ENCODE measurements around the gene CACFD1.

CACFD1 gene

GRCh38 chr9:133463864-133464615, 4.3 kb downstream of the CACFD1 start:
- Histone ChIP-seq H3K9me3 (ENCODE audit: control insufficient read depth, insufficient read depth, low read length) (no peaks in the 10 kb centered on the region), H3K4me3 (ENCODE audit: low read length) (no peak overlapping the region), H3K4me1 (ENCODE audit: control insufficient read depth, insufficient read depth, low read length) (peaks cover 3% of the 10 kb centered on the region), H3K36me3 (ENCODE audit: control insufficient read depth, insufficient read depth, low read length) (peaks cover 3% of the 10 kb centered on the region; the same call in 1 of the 2 replicates), H3K27ac (ENCODE audit: low read length) (no peak overlapping the region), H3K27me3 (ENCODE audit: control insufficient read depth, insufficient read depth, low read length) (no peaks in the 10 kb centered on the region)
- DNase-seq (ENCODE audit: low read depth, low spot score), result no peak
- no CpG with 5 or more reads among the region's 24 CpGs for WGBS (ENCODE audit: insufficient coverage, insufficient read length)

DNA sequence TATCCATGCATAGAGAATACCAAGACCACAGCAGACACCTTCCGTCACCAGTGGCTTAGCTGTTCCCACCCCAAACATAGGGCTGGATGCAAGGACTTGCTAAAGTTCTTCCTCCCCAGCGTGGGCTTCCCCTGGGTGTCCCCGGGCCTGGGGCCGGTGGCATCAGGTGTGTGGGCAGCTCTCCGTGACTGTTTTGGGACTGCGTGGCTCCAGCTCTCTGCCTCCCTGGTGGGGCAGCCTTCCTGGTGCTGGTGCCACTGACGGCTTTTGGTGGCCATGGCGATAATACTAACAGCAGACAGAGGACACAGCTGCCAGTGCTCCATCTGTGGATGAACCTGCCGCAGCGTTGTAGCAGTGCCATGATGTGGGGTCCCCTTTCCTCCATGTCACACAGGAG, 4.9 kb downstream of the CACFD1 start:
- DNase-seq (ENCODE audit: low read depth, low spot score), result no peak
- H3K4me1 ChIP-seq (ENCODE audit: control insufficient read depth, insufficient read depth, low read length), result peaks cover 3% of the 10 kb centered on the region
- peaks cover 3% of the 10 kb centered on the region; the same call in 1 of the 2 replicates for H3K36me3 ChIP-seq (ENCODE audit: control insufficient read depth, insufficient read depth, low read length)
- H3K4me3 ChIP-seq (ENCODE audit: low read length), result no peak overlapping the region
- WGBS (ENCODE audit: insufficient coverage, insufficient read length), result no CpG with 5 or more reads among the region's 10 CpGs
- H3K9me3 ChIP-seq (ENCODE audit: control insufficient read depth, insufficient read depth, low read length), result no peaks in the 10 kb centered on the region
- H3K27me3 ChIP-seq (ENCODE audit: control insufficient read depth, insufficient read depth, low read length), result no peaks in the 10 kb centered on the region
- no peak overlapping the region for H3K27ac ChIP-seq (ENCODE audit: low read length)

GRCh38 chr9:133465984-133466383, 6.2 kb downstream of the CACFD1 start:
- WGBS (ENCODE audit: insufficient coverage, insufficient read length), result no CpG with 5 or more reads among the region's 6 CpGs
- no peak for DNase-seq (ENCODE audit: low read depth, low spot score)
- no peaks in the 10 kb centered on the region for H3K27me3 ChIP-seq (ENCODE audit: control insufficient read depth, insufficient read depth, low read length)
- no peak overlapping the region for H3K4me3 ChIP-seq (ENCODE audit: low read length)
- H3K9me3 ChIP-seq (ENCODE audit: control insufficient read depth, insufficient read depth, low read length), result no peaks in the 10 kb centered on the region
- peaks cover 3% of the 10 kb centered on the region for H3K4me1 ChIP-seq (ENCODE audit: control insufficient read depth, insufficient read depth, low read length)
- peaks cover 3% of the 10 kb centered on the region; the same call in 1 of the 2 replicates for H3K36me3 ChIP-seq (ENCODE audit: control insufficient read depth, insufficient read depth, low read length)
- H3K27ac ChIP-seq (ENCODE audit: low read length), result no peak overlapping the region

DNA sequence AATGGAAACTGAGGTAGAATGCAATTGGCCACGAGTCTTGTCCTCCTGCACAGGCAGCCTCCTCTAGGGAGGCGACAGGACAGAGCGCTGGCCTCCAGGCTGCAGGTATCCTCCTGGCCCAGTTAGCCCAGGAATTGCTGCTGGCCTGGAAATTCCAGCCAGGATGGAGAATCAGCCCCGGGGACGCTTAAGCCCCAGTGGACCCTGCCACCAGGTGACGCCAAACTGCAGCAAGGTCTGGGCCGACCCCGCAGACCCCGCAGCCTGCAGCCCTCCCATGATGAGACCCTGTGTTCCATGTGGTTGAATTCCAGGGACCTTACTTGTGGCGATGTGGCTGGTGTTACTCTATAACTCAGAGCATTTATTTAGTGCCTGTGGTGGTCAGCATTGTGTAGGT, 7.3 kb downstream of the CACFD1 start:
- Histone ChIP-seq H3K27ac (ENCODE audit: low read length) (no peak overlapping the region), H3K4me1 (ENCODE audit: control insufficient read depth, insufficient read depth, low read length) (peaks cover 1% of the 10 kb centered on the region; the same call in 1 of the 2 replicates), H3K36me3 (ENCODE audit: control insufficient read depth, insufficient read depth, low read length) (peaks cover 10% of the 10 kb centered on the region), H3K9me3 (ENCODE audit: control insufficient read depth, insufficient read depth, low read length) (no peaks in the 10 kb centered on the region), H3K27me3 (ENCODE audit: control insufficient read depth, insufficient read depth, low read length) (no peaks in the 10 kb centered on the region), H3K4me3 (ENCODE audit: low read length) (no peak overlapping the region)
- no peak for DNase-seq (ENCODE audit: low read depth, low spot score)
- no CpG with 5 or more reads among the region's 10 CpGs for whole genome bisulfite sequencing (ENCODE audit: insufficient coverage, insufficient read length)

DNA sequence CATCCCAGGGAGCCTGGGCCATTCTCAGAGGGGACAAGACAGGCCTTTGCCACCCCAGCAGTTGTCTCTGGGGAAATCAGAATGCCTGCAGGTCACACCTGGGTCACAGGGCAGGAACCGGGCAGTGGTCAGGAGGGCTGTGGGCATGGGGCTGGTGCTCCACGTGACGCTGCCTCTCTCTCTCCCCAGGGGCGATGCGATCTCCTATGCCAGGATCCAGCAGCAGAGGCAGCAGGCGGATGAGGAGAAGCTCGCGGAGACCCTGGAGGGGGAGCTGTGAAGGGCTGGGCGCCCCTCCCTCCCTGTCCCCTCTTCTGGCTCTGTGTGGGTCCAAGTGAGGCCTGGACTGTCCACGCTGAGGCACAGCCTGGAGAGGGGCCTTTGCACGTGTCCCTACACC, 8.6 kb downstream of the CACFD1 start:
- Histone ChIP-seq H3K36me3 (ENCODE audit: control insufficient read depth, insufficient read depth, low read length) (peaks cover 15% of the 10 kb centered on the region), H3K4me3 (ENCODE audit: low read length) (no peak overlapping the region; the same call in 1 of the 2 replicates), H3K9me3 (ENCODE audit: control insufficient read depth, insufficient read depth, low read length) (no peaks in the 10 kb centered on the region), H3K27ac (ENCODE audit: low read length) (no peak overlapping the region), H3K4me1 (ENCODE audit: control insufficient read depth, insufficient read depth, low read length) (peaks cover 1% of the 10 kb centered on the region; the same call in 1 of the 2 replicates), H3K27me3 (ENCODE audit: control insufficient read depth, insufficient read depth, low read length) (no peaks in the 10 kb centered on the region)
- no CpG with 5 or more reads among the region's 11 CpGs for WGBS (ENCODE audit: insufficient coverage, insufficient read length)
- no peak for DNase-seq (ENCODE audit: low read depth, low spot score)

- no peak overlapping the region; the same call in 1 of the 2 replicates for H3K4me3 ChIP-seq (ENCODE audit: low read length)
- no CpG with 5 or more reads among the region's 6 CpGs for WGBS (ENCODE audit: insufficient coverage, insufficient read length)
- no peak overlapping the region for H3K27ac ChIP-seq (ENCODE audit: low read length)
- H3K36me3 ChIP-seq (ENCODE audit: control insufficient read depth, insufficient read depth, low read length), result peaks cover 21% of the 10 kb centered on the region
- no peaks in the 10 kb centered on the region for H3K27me3 ChIP-seq (ENCODE audit: control insufficient read depth, insufficient read depth, low read length)
- H3K9me3 ChIP-seq (ENCODE audit: control insufficient read depth, insufficient read depth, low read length), result no peaks in the 10 kb centered on the region
- peaks cover 1% of the 10 kb centered on the region; the same call in 1 of the 2 replicates for H3K4me1 ChIP-seq (ENCODE audit: control insufficient read depth, insufficient read depth, low read length)
- DNase-seq (ENCODE audit: low read depth, low spot score), result no peak
These were observed 9.1 kb downstream of the CACFD1 start for GRCh38 chr9:133468777-133469421.

DNA sequence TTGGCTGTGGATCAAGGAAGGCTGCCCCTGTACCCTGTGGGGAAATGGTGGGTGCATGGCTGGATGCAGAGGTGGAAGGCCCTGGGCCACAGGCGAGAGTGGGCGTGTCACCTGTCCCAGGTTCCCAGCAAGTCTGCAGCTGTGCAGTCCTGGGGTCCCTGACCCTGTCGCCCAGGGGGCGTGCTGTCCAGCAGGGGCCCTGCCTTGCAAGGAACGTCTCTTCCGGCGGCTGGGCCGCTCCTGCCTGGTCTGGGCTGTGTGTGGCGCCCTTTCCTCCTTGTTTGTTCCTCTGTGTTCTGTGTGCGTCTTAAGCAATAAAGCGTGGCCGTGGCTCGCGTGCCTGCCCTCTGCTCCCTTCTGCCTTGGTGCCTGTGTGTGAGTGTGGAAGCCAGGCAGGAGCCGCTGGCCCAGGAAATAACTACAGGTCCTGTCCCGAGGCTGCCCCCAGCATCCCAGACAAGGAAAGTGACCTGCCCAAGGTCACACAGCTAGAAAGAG, 10.7 kb downstream of the CACFD1 start:
- no peak for DNase-seq (ENCODE audit: low read depth, low spot score)
- WGBS (ENCODE audit: insufficient coverage, insufficient read length), result no CpG with 5 or more reads among the region's 16 CpGs

DNA sequence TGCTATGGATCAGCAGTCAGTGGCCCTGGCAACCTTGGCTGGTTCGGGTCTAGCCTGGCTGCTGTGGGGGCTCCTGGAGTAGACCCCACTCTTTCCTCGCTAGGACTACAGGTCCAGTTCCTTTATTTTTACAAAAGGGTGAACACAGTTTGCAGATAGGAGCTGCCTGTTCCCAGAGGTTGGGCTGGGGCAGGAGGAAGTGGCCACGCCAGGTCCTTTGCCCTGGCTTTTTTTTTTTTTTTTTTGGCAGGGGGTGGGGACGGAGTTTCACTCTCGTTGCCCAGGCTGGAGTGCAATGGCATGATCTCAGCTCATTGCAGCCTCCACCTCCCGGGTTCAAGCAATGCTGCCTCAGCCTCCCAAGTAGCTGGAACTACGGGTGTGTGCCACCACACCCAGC, 11.2 kb downstream of the CACFD1 start:
- H3K4me1 ChIP-seq (ENCODE audit: control insufficient read depth, insufficient read depth, low read length), result peaks cover 1% of the 10 kb centered on the region; the same call in 1 of the 2 replicates
- H3K36me3 ChIP-seq (ENCODE audit: control insufficient read depth, insufficient read depth, low read length), result peaks cover 30% of the 10 kb centered on the region
- no peaks in the 10 kb centered on the region for H3K9me3 ChIP-seq (ENCODE audit: control insufficient read depth, insufficient read depth, low read length)
- no CpG with 5 or more reads among the region's 7 CpGs for WGBS (ENCODE audit: insufficient coverage, insufficient read length)
- DNase-seq (ENCODE audit: low read depth, low spot score), result no peak
- no peaks in the 10 kb centered on the region for H3K27me3 ChIP-seq (ENCODE audit: control insufficient read depth, insufficient read depth, low read length)
- H3K4me3 ChIP-seq (ENCODE audit: low read length), result no peak overlapping the region
- H3K27ac ChIP-seq (ENCODE audit: low read length), result no peak overlapping the region

More for the DNA sequence above, 10.7 kb downstream of the CACFD1 start:
- H3K4me3 ChIP-seq (ENCODE audit: low read length), result no peak overlapping the region
- no peak overlapping the region for H3K27ac ChIP-seq (ENCODE audit: low read length)
- H3K9me3 ChIP-seq (ENCODE audit: control insufficient read depth, insufficient read depth, low read length), result no peaks in the 10 kb centered on the region
- peaks cover 1% of the 10 kb centered on the region; the same call in 1 of the 2 replicates for H3K4me1 ChIP-seq (ENCODE audit: control insufficient read depth, insufficient read depth, low read length)
- peaks cover 30% of the 10 kb centered on the region for H3K36me3 ChIP-seq (ENCODE audit: control insufficient read depth, insufficient read depth, low read length)
- H3K27me3 ChIP-seq (ENCODE audit: control insufficient read depth, insufficient read depth, low read length), result no peaks in the 10 kb centered on the region

DNA sequence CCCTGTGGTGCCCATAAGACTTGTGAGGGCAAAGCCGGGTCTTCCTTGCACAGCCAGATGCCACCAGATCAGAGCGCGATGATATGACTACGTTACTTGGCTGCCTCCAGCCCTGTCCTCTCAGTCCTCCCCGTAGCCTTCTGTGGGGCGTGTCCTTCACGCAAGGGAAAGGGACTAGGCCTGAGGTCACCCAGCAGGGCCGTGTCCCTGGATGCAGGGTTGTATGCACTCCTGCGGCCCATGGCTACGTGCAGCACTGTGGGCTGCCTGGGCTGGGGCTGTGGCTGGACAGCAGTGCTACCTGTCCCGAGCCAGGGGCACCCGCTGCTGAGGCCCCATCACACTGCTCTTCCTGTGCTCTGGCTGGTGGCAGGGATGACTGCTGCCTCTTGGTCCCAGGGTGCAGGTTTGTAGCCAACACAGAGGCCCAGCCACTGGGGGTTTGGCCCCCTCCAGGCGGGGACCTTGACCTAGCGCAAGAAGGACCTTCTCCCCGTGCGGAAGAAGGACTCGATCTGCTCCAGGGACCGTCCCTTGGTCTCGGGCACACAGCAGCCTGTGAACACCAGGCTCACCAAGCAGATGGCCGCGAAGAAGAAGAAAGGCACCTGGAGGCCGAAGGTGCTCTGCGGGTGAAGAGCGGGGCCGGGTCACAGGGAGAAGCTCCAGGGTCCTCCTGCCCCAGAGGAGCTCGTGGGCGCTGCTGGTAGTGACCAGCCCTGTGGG, 11.9 kb downstream of the CACFD1 start:
- no CpG with 5 or more reads among the region's 27 CpGs for WGBS (ENCODE audit: insufficient coverage, insufficient read length)
- Histone ChIP-seq H3K9me3 (ENCODE audit: control insufficient read depth, insufficient read depth, low read length) (no peaks in the 10 kb centered on the region), H3K4me1 (ENCODE audit: control insufficient read depth, insufficient read depth, low read length) (peaks cover 1% of the 10 kb centered on the region; the same call in 1 of the 2 replicates), H3K27ac (ENCODE audit: low read length) (no peak overlapping the region), H3K27me3 (ENCODE audit: control insufficient read depth, insufficient read depth, low read length) (no peaks in the 10 kb centered on the region), H3K36me3 (ENCODE audit: control insufficient read depth, insufficient read depth, low read length) (peaks cover 30% of the 10 kb centered on the region), H3K4me3 (ENCODE audit: low read length) (no peak overlapping the region)
- DNase-seq (ENCODE audit: low read depth, low spot score), result no peak

- no CpG with 5 or more reads among the region's 11 CpGs for WGBS (ENCODE audit: insufficient coverage, insufficient read length)
- DNase-seq (ENCODE audit: low read depth, low spot score), result no peak
- no peak overlapping the region for H3K4me3 ChIP-seq (ENCODE audit: low read length)
These were observed 12.5 kb downstream of the CACFD1 start for GRCh38 chr9:133472277-133472645.

More at GRCh38 chr9:133472277-133472645, 12.5 kb downstream of the CACFD1 start:
- no peaks in the 10 kb centered on the region for H3K9me3 ChIP-seq (ENCODE audit: control insufficient read depth, insufficient read depth, low read length)
- H3K27ac ChIP-seq (ENCODE audit: low read length), result no peak overlapping the region
- peaks cover 1% of the 10 kb centered on the region; the same call in 1 of the 2 replicates for H3K4me1 ChIP-seq (ENCODE audit: control insufficient read depth, insufficient read depth, low read length)
- H3K27me3 ChIP-seq (ENCODE audit: control insufficient read depth, insufficient read depth, low read length), result no peaks in the 10 kb centered on the region
- peaks cover 30% of the 10 kb centered on the region for H3K36me3 ChIP-seq (ENCODE audit: control insufficient read depth, insufficient read depth, low read length)
